GM12891 (cell line): ENCODE measurements around the gene CDK19.

Source experiments
- DNase-seq: peaks from one replicate; pipeline ENCODE4 v3.0.0; 2011; ENCODE audit warnings: low spot score; ENCODE audit not compliant: insufficient read length
- FAIRE-seq: peaks from 2 replicates; lab custom pipeline; 2011; peaks lifted over from hg19 to GRCh38; lab: Jason Lieb, UNC
- PAX5 ChIP-seq: IDR thresholded peaks from 2 replicates; pipeline ENCODE4 v1.6.1; 2011; ENCODE audit warnings: low read length, moderate library complexity, mild to moderate bottlenecking; ENCODE audit not compliant: insufficient read depth, severe bottlenecking
- POLR2A ChIP-seq: IDR thresholded peaks from 2 replicates; pipeline ENCODE4 v1.6.1; 2011; ENCODE audit warnings: low read depth, low read length, control low read depth
- POLR2AphosphoS5 ChIP-seq: IDR thresholded peaks from 2 replicates; pipeline ENCODE4 v1.6.1; 2011; ENCODE audit warnings: low read depth, low read length, control low read depth
- POU2F2 ChIP-seq: IDR thresholded peaks from 2 replicates; pipeline ENCODE4 v1.6.1; 2011; ENCODE audit warnings: low read depth, mild to moderate bottlenecking, control low read depth, low read length, moderate library complexity
- SPI1 ChIP-seq: IDR thresholded peaks from 2 replicates; pipeline ENCODE4 v1.6.1; 2011; ENCODE audit warnings: low read depth, low read length, control low read depth
- TAF1 ChIP-seq: IDR thresholded peaks from 2 replicates; pipeline ENCODE4 v1.6.1; 2011; ENCODE audit warnings: low read depth, low read length, control low read depth

CDK19 gene

DNA sequence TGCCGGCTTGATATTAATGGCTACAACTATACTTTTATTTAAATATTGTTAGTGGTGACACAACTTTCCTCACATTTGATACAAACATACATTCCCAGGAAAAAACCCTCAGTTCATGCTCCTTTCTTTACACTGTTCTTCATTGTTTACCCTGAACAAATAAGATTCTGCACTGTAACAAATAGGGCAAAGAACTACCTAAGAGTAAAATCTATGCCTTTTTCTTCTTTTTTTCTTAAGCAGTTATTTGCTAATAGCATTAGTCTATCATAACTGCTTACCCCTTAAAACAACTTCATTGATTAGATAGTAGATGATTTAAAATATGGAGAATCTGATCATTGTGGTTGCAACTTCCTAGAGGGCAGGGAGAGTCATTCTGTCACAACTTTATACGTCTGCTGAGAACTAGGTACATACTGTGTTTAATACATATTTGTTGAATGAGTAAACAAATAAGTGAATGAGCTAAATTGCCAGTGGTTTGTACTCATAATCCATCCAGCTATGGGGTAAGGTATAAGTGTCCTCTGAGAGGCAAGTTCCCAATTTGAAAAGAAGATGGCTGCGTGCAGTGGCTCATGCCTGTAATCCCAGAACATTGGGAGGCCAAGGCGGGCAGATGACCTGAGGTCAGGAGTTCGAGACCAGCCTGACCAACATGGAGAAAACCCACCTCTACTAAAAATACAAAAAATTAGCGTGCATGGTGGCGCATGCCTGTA is 161.0 kb downstream of the CDK19 start:
- TF ChIP-seq SPI1, result no peak
- TF ChIP-seq TAF1, result no peak
- TF ChIP-seq POU2F2, result no peak
- TF ChIP-seq PAX5, result no peak
- TF ChIP-seq POLR2AphosphoS5, result no peak
- no peak for TF ChIP-seq POLR2A
- FAIRE-seq (no peak), DNase-seq (no peak)

- no peak for DNase-seq
- TF ChIP-seq TAF1 (no peak), POU2F2 (no peak), POLR2AphosphoS5 (no peak), PAX5 (no peak), POLR2A (no peak), SPI1 (no peak)
- FAIRE-seq, result peak; percentile 52
Observed at GRCh38 chr6:110653381-110653780, 161.9 kb downstream of the CDK19 start.

- no peak for DNase-seq
- peak; percentile 33 for FAIRE-seq
- TF ChIP-seq POLR2AphosphoS5 (no peak), POU2F2 (no peak), POLR2A (no peak), PAX5 (no peak), SPI1 (no peak), TAF1 (no peak)
Observed at GRCh38 chr6:110652520-110652919, 162.7 kb downstream of the CDK19 start.

DNA sequence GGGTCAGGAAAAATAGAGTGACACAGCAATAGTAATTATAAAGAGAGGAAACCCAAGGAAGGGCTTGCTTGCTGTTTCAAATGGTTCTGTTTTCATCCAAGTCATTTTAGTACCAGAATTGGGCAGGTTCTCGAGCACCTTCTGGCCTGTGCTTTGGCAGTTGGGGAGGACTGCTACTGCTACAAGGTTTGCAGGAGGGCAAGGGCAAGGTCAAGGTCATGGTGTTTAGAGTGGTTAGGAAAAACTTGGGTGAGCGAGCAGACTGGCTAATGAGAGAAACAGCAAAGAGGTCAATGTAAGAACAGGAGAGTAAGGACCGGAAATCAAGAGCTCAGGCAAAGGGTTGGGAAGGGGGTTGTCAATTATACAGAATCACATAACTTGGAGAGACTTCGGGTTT is 164.5 kb downstream of the CDK19 start:
- no peak for TF ChIP-seq SPI1
- no peak for TF ChIP-seq POU2F2
- TF ChIP-seq POLR2A, result no peak
- no peak for TF ChIP-seq TAF1
- no peak for TF ChIP-seq PAX5
- no peak for TF ChIP-seq POLR2AphosphoS5
- DNase-seq (no peak), FAIRE-seq (peak; percentile 23)

DNA sequence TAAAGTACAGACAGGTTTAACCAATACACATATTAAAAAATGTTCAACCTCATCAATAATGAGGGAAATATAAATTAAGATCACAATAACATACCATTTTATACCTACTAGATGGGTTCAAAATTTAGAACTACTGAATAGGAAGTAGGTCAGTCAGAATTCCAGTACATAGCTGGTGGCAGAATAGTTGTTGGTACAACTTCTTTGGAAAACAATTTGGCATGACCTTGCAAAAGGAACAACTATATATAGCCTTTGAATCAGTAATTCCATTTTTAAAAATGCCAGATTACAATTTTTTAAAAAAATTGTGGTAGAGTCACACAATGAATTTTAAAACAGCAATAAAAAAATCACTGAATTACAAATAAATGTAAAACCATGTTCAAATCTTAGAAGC is 165.6 kb downstream of the CDK19 start:
- no peak for TF ChIP-seq POLR2AphosphoS5
- TF ChIP-seq TAF1, result no peak
- no peak for TF ChIP-seq POU2F2
- TF ChIP-seq POLR2A, result no peak
- no peak for TF ChIP-seq SPI1
- TF ChIP-seq PAX5, result no peak
- FAIRE-seq (no peak), DNase-seq (no peak)

DNA sequence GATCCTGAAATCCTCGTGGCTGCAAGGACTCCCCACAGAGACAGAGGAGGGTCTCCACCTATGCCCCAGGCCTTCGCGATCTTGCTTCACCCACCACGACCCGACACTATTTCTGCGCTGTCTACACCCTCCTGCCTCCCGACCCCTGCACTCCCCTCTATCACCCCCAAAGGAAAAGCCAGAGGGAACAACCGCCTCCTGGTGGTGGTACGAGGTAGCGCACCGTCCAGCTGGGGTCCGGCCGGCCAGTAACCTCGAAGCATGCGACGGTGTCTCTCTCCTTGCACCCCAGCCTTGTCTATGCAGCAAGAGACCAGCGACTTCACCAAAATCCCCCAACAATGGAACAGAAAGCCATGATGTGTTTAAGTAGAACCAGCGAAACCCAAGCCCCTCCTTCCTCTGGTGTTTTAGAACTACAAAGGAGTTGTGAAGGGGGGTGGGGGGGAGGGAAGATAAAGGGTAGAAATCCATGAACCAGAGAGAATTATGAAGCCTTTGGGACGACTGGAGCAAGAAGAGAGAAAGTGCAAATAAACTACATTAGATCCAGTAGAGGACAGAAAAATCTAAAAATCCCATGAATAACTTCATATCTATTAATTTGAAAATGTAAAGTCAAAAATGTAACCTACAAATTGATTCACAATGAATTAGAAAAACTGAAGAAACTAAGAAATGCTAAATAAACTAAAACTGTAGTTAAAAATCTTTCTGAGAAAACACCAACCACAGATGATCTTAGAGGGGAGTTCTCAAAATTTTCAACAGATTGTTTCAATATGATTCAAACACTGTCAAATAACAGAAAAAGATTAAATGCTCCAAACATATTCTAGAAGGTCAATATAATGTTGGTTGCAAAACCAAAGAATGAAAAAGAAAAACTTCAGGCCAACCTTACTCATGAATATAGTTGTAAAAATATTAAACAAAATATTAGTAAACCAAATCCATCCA is 168.0 kb downstream of the CDK19 start:
- TF ChIP-seq POLR2A (no peak), PAX5 (no peak), POLR2AphosphoS5 (no peak), TAF1 (no peak), SPI1 (no peak), POU2F2 (no peak)
- FAIRE-seq, result no peak
- no peak for DNase-seq

GRCh38 chr6:110646419-110646698 is 168.9 kb downstream of the CDK19 start:
- DNase-seq, result no peak
- no peak for FAIRE-seq
- no peak for TF ChIP-seq POU2F2
- no peak for TF ChIP-seq SPI1
- TF ChIP-seq POLR2A, result no peak
- no peak for TF ChIP-seq POLR2AphosphoS5
- no peak for TF ChIP-seq TAF1
- no peak for TF ChIP-seq PAX5

DNA sequence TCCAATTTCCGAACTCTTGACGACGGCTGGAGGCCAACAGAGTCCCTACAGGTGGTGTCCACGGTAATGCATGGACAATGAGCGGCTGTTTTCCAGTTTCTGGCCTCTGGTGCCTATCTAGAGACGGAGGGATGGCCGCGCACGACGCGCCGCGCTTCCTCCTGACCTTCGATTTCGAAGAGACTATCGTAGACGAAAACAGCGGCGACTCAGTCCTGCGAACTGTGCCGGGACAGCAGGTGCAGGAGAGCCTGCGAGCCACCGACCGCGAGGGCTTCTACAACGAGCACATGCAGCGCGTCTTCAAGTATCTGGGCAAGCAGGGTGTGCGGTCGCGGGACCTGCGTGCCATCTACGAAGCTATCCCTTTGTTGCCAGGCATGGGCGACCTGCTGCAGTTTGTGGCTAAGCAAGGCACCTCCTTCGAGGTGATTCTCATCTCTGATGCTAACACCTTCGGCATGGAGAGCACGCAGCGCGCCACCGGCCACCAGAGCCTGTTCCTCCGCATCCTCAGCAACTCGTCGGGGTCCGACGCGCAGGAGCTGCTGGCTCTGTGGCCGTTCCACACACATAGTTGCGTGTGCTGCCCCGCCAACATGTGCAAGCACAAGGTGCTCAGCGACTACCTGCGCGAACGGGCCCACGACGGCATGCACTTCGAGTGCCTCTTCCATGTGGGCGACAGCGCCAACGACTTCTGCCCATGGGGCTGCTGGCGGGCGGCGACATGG is 169.4 kb downstream of the CDK19 start:
- TF ChIP-seq POU2F2 (no peak), POLR2AphosphoS5 (no peak), SPI1 (no peak)
- FAIRE-seq (no peak), DNase-seq (no peak)

GRCh38 chr6:110643175-110643574 is 172.1 kb downstream of the CDK19 start:
- FAIRE-seq (no peak), DNase-seq (no peak)
- TF ChIP-seq SPI1 (no peak), POLR2AphosphoS5 (no peak)
